Retina (tissue), 1 donor: ENCODE measurements around the gene TRIM68.

ENCODE experiments used
- DNase-seq: peaks from one replicate; pipeline ENCODE4 v3.0.0-alpha.2; 2016

The TRIM68 gene

DNA sequence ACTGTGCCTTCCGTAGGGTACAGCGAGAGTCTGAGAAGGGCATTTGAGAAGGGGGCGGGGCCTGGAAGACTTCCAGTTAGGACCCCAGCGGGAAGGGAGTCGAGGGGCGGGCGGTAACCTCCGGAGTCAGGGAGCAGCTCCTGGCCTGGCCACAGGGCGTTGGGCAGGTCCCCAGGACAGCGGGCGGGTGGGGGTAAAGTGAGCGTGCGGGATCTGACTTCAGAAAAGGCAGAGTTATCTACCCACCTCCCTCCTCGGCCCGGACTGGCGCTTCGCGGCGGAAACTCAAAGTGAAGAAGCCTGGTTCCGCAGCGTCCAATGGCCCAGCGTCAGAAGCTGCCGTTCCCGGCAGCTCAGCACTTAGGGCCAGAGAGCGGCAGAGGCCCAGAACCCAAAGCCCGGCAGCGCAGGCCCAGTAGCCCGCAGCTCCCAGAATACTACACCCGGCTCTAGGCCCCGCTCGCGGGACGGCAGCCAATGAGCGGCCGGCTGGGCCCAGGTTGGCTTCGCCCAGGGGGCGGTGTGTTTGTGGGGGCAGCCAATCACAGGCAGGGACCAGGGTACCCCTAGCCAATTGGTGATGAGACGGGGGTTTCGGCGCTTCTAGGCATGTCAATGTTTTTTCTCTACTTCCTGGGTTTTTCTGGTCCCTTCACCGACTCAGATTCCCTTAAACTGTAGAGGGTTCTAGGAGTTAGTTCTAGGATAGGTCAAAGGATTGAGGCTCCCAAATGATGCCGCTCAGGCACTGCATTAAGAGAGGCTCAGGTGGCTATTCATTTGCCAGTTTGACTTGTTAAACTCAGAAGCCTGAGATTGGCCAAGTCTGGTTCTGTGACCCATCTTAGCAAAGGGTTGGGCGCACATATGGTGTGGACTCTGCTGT, at the start of gene TRIM68:
Gene TRIM68, minus strand, starts transcription at position 451 of the 886 bp plus-strand sequence. CDS start 2,727 bp downstream, outside the sequence.
- peak; percentile 94 for DNase-seq

GRCh38 chr11:4654635-4655369, 46.8 kb upstream of the TRIM68 start:
- DNase-seq = no peak

DNA sequence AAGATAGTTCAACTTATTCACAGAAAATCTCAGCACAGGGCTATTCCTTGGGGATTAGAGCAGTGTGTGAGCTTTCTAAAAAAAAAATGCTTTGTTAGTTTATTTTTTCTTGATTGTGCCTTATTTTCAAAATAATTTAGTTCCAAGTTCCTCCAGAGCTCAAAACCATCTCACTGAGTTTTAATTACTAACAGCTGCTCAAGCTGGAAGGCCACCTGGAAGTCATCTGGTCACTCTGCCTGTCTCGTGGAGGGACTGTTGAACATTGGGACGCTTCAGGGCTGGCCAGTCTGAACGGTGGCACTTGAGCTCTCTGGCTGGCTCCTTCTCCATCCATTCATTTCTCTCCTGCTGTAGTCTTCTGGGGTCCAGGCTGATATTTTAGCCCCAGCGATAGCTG, 39.7 kb upstream of the TRIM68 start:
- DNase-seq = no peak

GRCh38 chr11:4645974-4646373, 37.9 kb upstream of the TRIM68 start:
- no peak for DNase-seq

- no peak for DNase-seq
These were observed 36.2 kb upstream of the TRIM68 start for GRCh38 chr11:4644233-4644632.

GRCh38 chr11:4643682-4644081, 35.7 kb upstream of the TRIM68 start, which contains the start of gene OR51E1:
TSS of gene OR51E1 (plus strand) at chr11:4643982. CDS start at chr11:4652527, 8,545 bp downstream.
- no peak for DNase-seq

- DNase-seq = no peak
These were observed 35.0 kb upstream of the TRIM68 start for GRCh38 chr11:4643076-4643475.

DNA sequence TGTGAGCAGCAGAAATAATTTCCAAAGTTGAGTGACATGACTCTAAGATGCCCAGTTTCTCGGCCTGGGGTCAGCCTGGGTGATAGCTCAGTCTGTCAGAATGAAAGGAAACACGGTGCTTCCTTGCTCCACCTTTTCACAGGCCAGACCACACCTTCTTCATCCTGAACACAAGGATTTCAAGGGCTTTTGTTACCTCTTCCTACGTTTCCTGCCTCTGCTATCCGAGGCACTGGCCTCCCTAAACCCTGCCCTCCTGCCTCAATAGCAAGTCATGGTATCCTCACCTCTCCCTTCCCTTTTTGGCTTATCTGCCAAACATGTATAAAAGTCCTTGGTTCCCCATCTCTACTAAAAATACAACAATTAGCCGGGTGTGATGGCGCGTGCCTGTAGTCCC, 34.0 kb upstream of the TRIM68 start:
- no peak for DNase-seq

DNA sequence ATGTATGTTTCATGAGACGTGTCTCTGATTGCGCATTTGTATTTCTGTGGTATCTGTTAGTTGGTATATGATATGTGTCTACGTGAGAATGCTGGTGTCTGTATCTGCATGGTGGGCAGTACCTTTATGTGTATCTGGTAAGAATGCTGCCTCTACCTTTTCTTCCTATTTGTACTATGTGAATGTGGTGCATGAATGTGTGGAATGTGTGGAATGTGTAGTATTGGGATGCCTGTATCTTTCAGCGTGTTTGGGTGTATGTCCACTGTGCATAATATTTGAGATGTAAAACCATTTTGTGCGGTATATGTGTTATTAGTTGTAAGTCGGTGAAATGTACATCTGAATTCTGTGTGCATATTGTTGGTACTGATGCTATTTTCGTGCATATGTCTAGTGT, 33.5 kb upstream of the TRIM68 start:
- DNase-seq = no peak

DNA sequence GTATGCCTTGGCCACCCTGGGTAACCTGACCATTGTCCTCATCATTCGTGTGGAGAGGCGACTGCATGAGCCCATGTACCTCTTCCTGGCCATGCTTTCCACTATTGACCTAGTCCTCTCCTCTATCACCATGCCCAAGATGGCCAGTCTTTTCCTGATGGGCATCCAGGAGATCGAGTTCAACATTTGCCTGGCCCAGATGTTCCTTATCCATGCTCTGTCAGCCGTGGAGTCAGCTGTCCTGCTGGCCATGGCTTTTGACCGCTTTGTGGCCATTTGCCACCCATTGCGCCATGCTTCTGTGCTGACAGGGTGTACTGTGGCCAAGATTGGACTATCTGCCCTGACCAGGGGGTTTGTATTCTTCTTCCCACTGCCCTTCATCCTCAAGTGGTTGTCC, 31.9 kb upstream of the TRIM68 start:
- DNase-seq = no peak

DNA sequence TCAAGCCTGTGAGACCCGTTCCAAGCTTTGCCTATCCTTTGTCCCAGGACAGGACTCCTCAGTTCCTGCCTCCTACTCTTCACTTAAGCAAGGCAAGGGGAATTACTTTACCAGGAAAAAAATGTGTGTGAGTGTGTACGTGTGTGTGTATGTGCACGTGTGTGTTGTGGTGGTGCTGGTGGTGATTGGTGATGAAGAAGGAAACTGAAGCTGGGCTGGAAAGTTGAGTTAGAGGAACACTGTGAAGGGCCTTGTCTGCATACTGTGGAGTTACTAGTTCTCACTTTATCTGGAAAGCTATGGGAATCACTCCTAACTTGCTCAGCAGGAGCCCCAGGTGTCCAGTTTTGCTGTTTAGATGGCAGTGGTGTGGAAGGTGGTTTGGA, 29.6 kb upstream of the TRIM68 start:
- no peak for DNase-seq

GRCh38 chr11:4636962-4637661, 29.1 kb upstream of the TRIM68 start, which contains the start of gene OR51D1:
TSS of gene OR51D1 (plus strand) at chr11:4637477. CDS start at chr11:4639791, 2,314 bp downstream.
- peak; percentile 82 for DNase-seq

DNA sequence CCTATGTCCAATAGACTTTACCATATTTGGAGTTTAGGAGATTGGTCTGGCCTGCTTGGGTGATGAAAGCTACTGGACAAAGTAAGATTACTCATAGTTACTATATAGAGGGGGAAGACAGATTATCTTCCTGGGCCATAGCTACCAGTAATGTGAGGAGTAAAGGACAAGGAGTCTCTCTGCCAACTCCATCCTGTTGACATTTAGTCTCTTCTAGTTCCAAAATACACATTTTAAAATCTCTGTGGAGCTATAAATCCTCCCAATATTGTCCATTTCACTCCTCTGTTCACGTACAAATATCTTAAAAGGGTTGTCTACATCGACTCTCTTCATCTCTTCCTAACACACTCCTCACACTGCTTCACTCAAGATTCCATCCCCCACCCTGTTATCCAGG, 28.1 kb upstream of the TRIM68 start:
- DNase-seq = no peak

DNA sequence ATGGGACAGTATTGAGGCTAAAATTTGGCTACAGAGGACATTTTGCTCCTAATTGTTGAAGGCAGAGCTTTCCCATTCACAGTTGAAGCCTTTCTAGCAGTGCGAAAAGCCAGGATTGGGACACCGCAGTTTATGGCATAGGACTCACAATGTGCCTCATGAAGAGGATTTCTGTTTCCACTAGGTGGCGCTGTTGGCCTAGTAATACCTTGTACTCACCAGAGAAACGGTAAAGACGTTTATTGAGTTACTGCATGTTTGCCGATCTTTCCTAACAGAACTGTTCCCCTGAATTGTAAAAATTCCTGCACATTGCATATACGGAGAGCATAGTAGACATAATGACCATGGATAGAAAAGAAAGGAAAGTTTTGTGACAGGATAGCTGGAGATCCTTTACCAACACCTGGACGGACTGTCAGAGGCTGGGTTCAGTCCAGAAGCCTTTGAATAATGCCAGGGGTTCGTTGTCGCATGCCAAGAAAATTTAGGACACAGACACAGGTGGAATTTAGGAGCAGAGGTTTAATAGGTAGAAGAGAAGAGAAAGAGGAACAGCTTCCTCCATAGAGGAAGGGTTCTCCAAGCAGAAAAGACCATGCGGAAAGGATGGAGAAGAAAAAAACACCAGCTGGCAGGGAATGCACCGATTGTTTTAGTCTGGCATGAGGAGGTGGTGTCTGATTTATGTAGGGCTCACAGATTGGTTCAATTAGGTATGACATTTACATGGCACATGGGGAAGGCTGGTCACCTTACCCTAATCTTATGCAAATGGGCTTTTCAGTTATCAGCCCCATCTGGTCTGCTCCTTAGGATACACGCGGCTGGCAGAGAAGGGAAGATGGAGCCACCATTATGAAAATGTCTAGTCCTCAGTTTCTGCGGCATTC, 18.4 kb upstream of the TRIM68 start:
- peak; percentile 49 for DNase-seq

DNA sequence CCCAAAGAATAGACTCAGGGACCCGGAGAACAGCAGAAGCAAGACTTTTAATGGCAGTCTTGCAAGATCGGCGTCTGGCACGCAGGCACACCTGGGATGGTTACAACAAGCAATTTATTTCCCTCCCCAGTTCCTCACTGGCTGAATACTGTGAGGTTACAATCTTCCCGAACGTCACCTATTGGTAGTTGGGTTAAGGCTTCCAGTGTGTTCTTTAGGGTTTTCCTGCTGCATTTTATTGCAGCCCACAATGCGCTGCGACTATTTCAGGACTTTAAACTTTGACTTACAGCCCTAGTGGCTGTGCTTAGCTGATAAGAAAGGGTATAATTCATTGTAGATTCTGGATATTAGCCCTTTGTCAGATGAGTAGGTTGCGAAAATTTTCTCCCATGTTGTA, 11.5 kb upstream of the TRIM68 start:
- DNase-seq = no peak

DNA sequence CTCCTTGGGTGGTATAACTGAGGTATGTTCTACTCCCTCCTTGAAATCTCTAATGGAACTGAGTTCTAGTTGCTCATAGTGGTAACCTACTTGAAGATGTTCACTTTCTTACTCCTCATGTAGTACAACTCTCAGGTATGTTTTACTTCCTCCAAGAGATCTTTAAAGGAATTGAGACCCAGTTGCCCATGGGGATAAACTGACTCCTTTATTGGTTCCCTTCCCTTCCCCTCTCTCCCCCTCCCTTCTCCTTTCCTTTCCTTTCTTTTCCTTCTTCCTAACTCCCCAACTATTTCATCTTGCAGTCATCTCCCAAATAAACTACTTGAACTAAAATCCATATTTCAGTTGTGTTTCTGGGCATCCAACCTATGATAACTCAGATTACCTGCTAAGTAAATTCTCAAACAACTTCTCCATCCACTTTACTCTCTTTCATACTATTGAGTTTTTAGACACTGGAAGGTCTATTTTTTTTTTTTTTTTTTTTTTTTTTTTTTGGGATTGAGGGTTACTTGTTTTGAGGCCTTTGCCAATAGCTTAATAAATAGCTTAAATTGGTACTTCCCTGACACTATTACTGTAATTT, 7.9 kb upstream of the TRIM68 start:
- DNase-seq = no peak

DNA sequence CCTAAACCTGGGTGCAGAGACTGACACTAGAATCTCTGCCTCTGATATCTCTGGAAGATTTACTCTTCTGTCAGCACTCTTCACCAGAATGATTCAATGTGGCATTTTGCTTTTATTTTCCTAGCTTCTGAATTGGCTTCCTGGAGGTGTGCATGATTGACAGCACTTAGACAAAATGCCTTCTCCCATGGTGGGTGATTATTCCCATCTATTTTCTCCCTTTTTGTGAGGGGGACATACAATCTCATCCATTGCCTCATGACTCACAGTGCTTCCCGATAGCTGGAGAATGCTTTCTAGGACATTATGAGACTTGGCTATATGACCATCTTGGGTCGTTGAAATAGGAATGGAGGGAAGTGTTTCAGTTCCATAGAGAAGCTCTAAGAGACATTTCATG, 4.0 kb upstream of the TRIM68 start:
- DNase-seq = no peak

DNA sequence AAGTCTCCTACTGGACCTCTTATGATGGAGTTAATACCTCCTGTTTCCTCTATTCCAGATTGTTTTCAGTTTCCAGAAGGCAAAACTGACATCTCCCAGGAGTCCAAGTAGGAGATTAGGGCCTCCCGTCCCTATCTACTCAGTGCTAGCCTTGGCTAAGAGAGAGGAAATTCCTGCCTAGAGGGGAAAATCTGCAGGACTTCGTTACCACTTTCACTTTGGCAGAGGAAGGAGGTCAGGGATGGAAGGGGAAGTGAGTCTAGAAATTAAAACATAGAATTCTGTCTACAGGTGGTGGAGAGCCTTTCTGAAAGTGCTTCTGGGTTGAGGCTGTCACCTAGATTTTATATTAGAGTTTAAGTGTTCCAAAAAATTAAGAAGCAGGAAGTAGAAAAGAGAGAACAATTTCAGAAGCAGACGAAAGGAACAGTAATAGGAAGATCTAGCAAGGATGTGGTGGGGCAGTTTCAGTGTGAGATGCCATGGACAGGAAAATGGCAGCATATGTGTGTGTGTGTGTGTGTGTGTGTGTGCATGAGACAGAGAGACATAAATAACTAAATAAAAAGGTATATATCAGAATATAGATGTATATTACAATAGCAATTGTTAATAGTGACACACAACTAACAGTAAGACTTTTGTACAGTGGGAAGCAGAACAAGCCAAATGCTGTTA, 2.4 kb upstream of the TRIM68 start:
- DNase-seq = no peak

DNA sequence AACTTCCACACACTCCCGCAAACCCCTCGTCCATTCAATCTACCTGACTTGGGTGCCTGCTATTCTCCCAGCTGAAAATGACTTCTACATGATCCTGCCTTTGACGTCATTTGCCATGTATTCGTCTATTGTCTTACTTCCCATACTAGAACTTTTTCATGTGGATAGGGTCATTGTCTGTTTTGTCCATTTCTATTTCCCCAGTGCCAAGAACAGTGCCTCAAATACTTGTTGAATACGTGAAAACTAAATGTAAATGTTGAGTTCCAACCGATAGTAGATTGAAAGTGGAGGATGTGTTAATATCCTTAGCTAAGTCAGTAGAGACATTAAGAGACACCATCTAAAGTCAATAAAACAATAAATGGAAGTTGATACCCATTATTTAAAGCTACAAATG, 935 bp downstream of the TRIM68 start:
- no peak for DNase-seq

DNA sequence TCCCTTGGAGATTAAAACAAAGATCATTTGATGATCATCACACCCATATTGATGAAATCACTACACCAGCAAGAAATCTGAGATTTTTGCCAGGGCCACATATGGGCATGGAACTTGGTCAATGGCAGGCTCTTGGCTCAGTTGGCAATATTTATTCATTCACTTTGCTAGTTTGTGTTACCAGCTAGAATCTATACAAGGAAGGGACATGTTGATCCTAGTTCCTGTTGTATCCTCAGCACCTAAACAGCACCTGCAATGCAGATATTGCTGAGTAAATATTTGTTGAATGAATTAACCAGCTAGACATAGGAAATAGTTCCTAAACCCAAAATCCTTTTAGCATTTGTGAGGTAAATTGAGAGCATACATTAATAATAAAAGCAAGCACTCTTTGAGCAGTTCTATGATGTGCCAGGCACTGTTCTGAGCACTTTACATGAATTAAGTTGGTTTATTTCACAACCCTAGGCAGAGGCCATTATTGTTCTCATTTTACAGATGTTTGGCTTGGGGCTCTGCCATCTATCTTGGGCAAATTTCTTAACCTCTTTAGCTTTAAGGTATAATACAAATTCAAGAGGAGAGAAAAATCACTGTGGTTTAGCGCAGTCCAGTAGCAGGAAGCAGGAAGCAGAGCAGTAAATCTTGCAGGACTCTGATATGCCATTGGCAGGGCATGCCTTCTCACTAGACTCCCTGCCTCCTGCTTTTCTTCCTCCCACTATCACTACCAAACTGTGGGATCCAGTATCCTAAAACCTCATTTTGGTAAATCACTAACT, 1.6 kb downstream of the TRIM68 start:
- DNase-seq = no peak
